GM10266 (cell line): ENCODE measurements around the gene SLC1A2.

Experiments used
- DNase-seq: peaks from one replicate; pipeline ENCODE4 v3.0.0; 2012; ENCODE audit errors: extremely low spot score
- TF ChIP-seq, protein P1 (sequence below): IDR thresholded peaks from 2 replicates; pipeline ENCODE4 v1.5.1; 2012; ENCODE audit warnings: mild to moderate bottlenecking, low read depth; ENCODE audit not compliant: control insufficient read depth, insufficient read depth; ENCODE audit errors: missing control alignments

The SLC1A2 gene

DNA sequence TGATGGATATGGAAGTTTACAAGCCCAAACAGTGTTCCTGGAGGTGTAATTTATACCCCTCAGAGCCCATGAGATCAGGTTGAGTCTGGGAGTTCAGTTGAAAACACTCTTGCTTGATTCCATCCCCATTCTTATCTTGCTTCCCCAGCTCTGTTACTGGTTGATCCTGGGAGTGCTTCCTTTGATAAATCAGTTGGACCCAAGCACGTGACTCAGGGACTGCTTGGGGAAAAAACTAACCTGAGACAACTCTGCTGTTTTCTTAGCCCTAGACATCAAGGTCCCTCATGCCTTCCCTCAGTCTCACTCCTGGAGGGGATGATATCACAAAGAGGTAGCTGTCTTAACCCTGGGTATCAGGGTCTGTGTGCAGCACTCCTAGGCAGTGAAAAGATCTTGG is 35.0 kb upstream of the SLC1A2 start:
- TF ChIP-seq, protein P1, sequence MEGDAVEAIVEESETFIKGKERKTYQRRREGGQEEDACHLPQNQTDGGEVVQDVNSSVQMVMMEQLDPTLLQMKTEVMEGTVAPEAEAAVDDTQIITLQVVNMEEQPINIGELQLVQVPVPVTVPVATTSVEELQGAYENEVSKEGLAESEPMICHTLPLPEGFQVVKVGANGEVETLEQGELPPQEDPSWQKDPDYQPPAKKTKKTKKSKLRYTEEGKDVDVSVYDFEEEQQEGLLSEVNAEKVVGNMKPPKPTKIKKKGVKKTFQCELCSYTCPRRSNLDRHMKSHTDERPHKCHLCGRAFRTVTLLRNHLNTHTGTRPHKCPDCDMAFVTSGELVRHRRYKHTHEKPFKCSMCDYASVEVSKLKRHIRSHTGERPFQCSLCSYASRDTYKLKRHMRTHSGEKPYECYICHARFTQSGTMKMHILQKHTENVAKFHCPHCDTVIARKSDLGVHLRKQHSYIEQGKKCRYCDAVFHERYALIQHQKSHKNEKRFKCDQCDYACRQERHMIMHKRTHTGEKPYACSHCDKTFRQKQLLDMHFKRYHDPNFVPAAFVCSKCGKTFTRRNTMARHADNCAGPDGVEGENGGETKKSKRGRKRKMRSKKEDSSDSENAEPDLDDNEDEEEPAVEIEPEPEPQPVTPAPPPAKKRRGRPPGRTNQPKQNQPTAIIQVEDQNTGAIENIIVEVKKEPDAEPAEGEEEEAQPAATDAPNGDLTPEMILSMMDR = no peak
- DNase-seq = no peak

DNA sequence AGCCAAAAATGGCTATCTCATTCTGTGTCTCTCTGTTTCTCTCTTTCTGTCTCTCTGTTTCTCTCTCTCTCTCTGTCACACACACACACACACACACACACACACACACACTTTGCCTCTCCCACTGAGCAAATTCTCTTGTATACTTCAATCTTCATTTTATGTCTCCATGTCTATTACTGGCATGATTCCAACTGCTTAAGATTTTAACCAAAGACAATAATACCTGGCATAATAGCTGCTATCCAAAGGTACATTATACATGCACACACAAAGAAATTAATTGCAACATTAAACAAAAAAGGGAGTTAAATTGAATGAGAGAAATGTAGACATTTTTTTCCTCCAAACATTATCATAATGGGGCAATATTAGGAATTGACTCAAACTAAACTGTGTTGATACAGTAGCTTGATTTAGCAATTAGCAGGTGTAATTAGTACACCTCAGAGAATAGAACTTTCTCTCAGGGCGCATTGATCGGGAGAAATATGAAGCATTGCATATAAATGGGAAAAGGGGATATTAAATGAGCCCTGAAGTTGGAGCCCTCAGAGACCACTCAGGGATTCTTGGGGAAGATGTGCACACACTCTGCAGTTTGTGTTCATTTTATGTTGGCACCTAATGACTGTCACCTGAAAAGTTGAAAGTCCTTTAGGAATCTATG is 17.4 kb upstream of the SLC1A2 start:
- TF ChIP-seq, protein P1 = no peak
- no peak for DNase-seq

DNA sequence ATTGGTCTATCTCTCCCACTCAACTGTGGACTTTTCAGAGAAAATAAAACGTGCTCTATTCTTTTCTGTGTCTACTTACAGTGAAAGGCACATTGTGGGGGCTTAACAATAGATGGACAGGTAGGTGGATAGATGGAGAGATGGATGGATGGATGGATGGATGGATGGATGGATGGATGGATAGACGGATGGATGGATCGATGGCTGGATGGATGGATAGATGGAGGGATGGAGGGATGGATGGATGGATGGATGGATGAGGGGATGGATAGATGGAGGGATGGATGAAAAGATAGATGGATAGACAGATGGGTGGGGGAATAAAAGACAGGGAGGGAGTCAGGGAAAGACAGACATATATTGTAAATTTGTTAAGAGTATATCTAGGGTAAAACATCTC is 14.2 kb upstream of the SLC1A2 start:
- TF ChIP-seq, protein P1 = no peak
- no peak for DNase-seq

DNA sequence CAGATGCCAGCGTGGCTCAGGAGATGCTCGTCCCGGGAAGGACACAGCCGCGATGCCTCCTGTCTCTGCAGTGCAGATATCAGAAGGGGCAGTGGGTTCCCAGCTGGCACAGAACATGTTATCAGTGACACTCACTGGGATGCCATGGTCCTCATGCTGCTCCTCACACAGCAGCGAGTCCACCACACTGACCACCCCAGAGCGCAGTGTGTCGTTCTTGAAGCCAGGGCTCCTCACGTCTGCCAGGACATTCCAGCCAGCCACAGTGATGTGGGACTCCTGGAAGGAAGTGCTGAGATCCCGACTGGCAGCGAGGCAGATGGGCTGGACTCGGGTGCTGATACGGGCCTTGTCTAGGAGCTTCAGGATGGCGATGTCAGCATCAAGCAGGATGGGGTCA is 13.1 kb upstream of the SLC1A2 start:
- TF ChIP-seq, protein P1 = no peak
- DNase-seq = no peak

DNA sequence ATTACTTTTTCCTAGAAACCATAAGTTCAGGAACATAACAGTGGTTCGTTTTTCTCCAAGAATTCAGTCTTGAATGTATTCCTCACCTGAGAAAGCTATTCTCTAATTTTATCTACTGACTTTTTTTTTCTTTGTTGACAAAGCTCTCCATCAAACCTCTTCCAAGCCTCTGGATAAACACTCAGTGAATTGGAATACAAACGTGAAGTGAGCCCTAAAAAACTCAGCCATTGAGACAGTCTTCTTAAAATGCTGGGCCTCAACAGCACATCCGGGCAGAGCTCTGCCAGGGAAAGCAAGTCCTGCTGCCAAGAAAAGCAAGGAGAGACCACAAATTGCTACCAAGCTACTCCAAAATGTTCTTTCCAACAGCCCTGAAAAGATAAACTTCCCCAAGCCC is 7.7 kb upstream of the SLC1A2 start:
- DNase-seq = no peak
- TF ChIP-seq, protein P1 = no peak

DNA sequence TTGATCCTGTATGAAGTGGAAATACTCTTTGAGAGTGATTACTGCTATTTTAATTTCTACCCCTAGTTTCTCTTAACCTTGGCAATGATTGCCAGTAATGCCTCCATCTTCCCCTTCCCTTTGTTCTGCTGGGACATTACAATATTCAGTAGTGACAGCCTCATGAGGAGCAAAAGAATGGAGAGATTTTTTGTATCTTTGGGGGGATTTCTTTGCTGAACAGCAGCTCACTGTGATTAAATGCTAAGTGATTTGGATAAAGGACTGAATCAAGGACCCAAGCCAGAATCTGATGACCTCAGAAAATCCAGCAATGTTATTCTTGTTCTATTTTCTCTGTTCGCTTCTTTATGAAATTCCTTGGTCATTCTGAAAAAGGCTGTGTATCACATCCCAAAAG is 7.0 kb upstream of the SLC1A2 start:
- no peak for DNase-seq
- TF ChIP-seq, protein P1 = no peak

DNA sequence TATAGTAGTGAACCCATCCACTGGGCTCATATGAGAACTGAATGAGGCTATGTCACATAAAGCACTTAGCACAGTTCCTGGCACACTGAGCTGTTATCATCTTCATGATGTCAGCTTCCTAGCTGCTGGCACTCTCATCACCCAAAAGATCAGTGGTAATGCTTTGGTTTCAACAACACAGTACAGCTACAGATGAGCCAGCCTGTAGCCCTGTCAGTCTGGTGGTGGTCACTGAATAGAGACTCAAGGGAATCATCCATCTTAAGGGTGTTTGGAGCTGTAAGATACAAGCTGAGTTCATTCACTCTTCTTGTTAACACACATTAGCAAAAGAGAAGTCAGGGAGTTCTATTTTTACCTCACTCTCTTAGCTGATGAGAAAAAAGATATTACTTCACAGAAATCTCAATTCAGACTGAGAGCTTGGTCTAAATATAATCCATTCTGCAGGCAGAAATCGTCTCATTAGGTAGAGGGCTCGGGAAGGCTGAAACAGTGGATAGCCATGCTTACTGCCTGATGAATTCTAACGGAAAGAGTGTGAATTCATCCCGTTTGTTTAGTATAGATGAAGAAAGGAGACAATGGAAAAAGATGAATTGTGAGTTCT is 6.3 kb upstream of the SLC1A2 start:
- no peak for DNase-seq
- TF ChIP-seq, protein P1 = no peak
